ENCODE measurements around the gene KLHL18. TPM values are rescaled to one million over a fixed set of nuclear protein-coding genes. Genes with fewer than 3 reads are reported as not detected.

Gene KLHL18
- total RNA-seq (10 to 100 TPM; 10.6 to 62.1 (median 30.5) TPM), polyA plus RNA-seq (10 to 100 TPM; 14.3 to 42.5 (median 20.9) TPM)
- long read RNA-seq, donor 1, full-length matches to known transcripts: 8 of 8 reads
- long read RNA-seq, donor 1, partial matches to known transcripts: 0 of 8 reads
- long read RNA-seq, donor 1, other reads (novel, unspliced or antisense): 0 of 8 reads
- long read RNA-seq, donor 2, full-length matches to known transcripts: 3 of 3 reads
- long read RNA-seq, donor 2, partial matches to known transcripts: 0 of 3 reads
- long read RNA-seq, donor 2, other reads (novel, unspliced or antisense): 0 of 3 reads
- long read RNA-seq, donor 3, full-length matches to known transcripts: 5 of 5 reads
- long read RNA-seq, donor 3, partial matches to known transcripts: 0 of 5 reads
- long read RNA-seq, donor 3, other reads (novel, unspliced or antisense): 0 of 5 reads
- long read RNA-seq, donor 4, partial matches to known transcripts: 1 of 6 reads
- long read RNA-seq, donor 4, other reads (novel, unspliced or antisense): 2 of 6 reads
- long read RNA-seq, donor 5, full-length matches to known transcripts: 10 of 25 reads
- long read RNA-seq, donor 5, partial matches to known transcripts: 5 of 25 reads
- long read RNA-seq, donor 5, other reads (novel, unspliced or antisense): 10 of 25 reads
- long read RNA-seq, donor 6, full-length matches to known transcripts: 4 of 9 reads
- long read RNA-seq, donor 6, partial matches to known transcripts: 0 of 9 reads
- long read RNA-seq, donor 6, other reads (novel, unspliced or antisense): 5 of 9 reads
- long read RNA-seq, donor 7, partial matches to known transcripts: 5 of 7 reads
- long read RNA-seq, donor 7, other reads (novel, unspliced or antisense): 0 of 7 reads
- long read RNA-seq, donor 8: 0 reads
- long read RNA-seq, donor 9, full-length matches to known transcripts: 6 of 6 reads
- long read RNA-seq, donor 9, partial matches to known transcripts: 0 of 6 reads
- long read RNA-seq, donor 9, other reads (novel, unspliced or antisense): 0 of 6 reads
- long read RNA-seq, donor 10, full-length matches to known transcripts: 3 of 3 reads
- long read RNA-seq, donor 10, partial matches to known transcripts: 0 of 3 reads
- long read RNA-seq, donor 10, other reads (novel, unspliced or antisense): 0 of 3 reads

DNA sequence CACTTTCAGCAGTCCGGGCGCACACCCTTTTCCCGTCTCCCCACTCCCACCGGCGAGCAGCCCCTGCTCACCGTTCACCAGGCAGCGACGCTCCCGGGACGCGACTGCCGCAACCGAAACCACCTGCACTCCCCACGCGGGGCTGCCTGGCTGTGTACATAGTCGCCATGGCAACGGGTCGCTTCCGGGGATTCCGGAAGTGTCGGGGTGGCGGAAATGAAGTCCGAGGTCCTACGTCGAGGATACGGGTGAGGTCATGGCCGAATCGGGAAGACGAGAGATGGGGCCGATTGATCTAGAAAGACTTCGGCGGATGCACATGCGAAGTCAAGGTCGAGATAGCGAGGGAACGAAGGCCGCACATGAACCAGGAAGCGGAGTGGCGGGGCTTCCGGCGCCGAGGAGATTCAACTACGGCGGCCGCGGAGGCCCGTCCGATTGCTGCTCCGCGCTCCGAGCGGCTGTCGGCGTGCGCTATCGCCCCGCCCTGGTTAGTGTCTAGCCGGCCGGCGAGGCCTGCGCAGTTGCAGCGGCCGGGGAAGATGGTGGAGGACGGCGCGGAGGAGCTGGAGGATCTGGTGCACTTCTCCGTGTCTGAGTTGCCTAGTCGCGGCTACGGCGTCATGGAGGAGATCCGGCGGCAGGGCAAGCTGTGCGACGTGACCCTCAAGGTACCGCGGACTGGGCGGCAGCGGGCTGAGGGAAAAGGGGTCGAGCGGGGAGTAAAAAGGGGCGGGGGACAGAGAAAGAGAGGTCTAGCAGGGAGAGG, at the start of gene KLHL18, which contains the start of gene KIF9:
Gene KLHL18 (plus strand): TSS at position 521 of the 769 bp plus-strand sequence. CDS start 22 bp downstream, at position 543.
Gene KIF9 (minus strand): TSS at position 376 of the 769 bp plus-strand sequence. CDS start 5,425 bp downstream, outside the sequence.
- intact Hi-C loops (cut with DNase I): loop anchor here in 1 of 2 donors (5.0 kb wide), 1 partner anchor 35 kb away; no protein-coding TSS in a partner anchor
- peak; percentile 94 to 97 (median 96) for DNase-seq

DNA sequence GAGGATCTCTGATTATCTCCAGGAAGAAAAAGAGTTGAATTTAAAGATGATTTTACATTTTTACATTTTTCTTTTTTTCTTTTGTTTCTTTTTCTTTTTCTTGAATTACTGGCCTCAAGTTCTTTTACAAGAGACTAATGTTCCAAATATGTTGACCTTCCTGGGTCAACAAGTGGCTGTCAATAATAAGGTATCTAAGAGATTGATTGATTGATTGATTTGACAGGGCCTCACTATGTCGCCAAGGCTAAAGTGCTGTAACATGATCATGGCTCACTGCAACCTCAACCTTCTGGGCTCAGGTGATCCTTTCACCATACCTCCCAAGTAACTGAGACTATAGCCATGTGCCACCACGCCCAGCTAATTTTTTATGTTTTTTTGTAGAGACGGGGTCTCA, 44.7 kb upstream of the KLHL18 start:
- Histone ChIP-seq H3K27me3 (no peaks in the 10 kb centered on the region), H3K4me1 (replicated peaks in 1 of 2) (no peaks in the 10 kb centered on the region), H3K27ac (no peak overlapping the region), H3K4me3 (no peak overlapping the region), H3K9me3 (replicated peaks in 1 of 3) (no peaks in the 10 kb centered on the region), H3K36me3 (replicated peaks in 1 of 2) (no peaks in the 10 kb centered on the region)
- TF ChIP-seq POLR2A (IDR thresholded peaks at IDR 0.05): no peak
- TF ChIP-seq, protein P1, sequence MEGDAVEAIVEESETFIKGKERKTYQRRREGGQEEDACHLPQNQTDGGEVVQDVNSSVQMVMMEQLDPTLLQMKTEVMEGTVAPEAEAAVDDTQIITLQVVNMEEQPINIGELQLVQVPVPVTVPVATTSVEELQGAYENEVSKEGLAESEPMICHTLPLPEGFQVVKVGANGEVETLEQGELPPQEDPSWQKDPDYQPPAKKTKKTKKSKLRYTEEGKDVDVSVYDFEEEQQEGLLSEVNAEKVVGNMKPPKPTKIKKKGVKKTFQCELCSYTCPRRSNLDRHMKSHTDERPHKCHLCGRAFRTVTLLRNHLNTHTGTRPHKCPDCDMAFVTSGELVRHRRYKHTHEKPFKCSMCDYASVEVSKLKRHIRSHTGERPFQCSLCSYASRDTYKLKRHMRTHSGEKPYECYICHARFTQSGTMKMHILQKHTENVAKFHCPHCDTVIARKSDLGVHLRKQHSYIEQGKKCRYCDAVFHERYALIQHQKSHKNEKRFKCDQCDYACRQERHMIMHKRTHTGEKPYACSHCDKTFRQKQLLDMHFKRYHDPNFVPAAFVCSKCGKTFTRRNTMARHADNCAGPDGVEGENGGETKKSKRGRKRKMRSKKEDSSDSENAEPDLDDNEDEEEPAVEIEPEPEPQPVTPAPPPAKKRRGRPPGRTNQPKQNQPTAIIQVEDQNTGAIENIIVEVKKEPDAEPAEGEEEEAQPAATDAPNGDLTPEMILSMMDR (IDR thresholded peaks at IDR 0.05): no peak
- intact Hi-C loops (cut with DNase I): no loop called here
- 91 to 93% (median 93%) methylated on average over 3 of the region's 3 CpGs for WGBS, 4 donors
- DNase-seq: no peak

More for the DNA sequence above, at the start of gene KLHL18, which contains the start of gene KIF9:
- WGBS, 4 donors: 0 to 1% (median 0%) methylated on average over 29 to 82 of the region's 82 CpGs
- Histone ChIP-seq H3K36me3 (replicated peaks in 1 of 2) (peaks cover 0 to 5% of the 10 kb centered on the region in 2 donors), H3K9me3 (replicated peaks in 1 of 3) (no peaks in the 10 kb centered on the region), H3K4me1 (replicated peaks in 1 of 2) (peaks cover 13 to 39% of the 10 kb centered on the region in 2 donors), H3K27ac (peak within 1 kb of the TSS; percentile 86 to 99 (median 91)), H3K27me3 (no peaks in the 10 kb centered on the region), H3K4me3 (peak within 1 kb of the TSS; percentile 63 to 87 (median 76))
- TF ChIP-seq POLR2A (IDR thresholded peaks at IDR 0.05): peak; percentile 83 to 84
- TF ChIP-seq, protein P1 (IDR thresholded peaks at IDR 0.05): no peak

DNA sequence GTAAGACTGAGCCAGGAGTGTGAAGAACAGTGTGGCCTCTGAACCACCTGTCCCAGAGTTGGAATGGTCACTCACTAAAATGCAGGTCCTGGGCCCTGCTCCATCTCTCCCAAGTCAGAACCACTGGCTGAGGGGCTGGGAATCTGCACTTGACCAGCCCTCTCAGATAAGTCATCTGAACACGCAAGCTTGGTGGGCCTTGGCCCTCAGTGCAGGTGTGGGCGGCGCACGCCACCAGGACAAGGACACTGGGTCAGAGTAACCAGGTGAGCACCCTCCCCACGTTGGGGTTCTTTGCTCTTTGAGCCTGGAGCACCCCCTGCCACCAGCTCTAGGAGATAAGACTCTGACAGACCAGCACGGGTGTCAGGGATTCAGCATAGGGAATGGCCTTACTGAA, 42.8 kb upstream of the KLHL18 start:
- 87 to 92% (median 91%) methylated on average over 6 of the region's 6 CpGs; no CpG with 5 or more reads in 1 of the 4 donors for WGBS, 4 donors
- Histone ChIP-seq H3K4me1 (replicated peaks in 1 of 2) (no peaks in the 10 kb centered on the region), H3K27ac (no peak overlapping the region), H3K4me3 (no peak overlapping the region), H3K9me3 (replicated peaks in 1 of 3) (no peaks in the 10 kb centered on the region), H3K36me3 (replicated peaks in 1 of 2) (no peaks in the 10 kb centered on the region), H3K27me3 (no peaks in the 10 kb centered on the region)
- DNase-seq: no peak
- intact Hi-C loops (cut with DNase I): loop anchor here in 1 of 2 donors (10.0 kb wide), 1 partner anchor 85 kb away; no protein-coding TSS in a partner anchor
- TF ChIP-seq, protein P1 (IDR thresholded peaks at IDR 0.05): no peak
- no peak for TF ChIP-seq POLR2A (IDR thresholded peaks at IDR 0.05)

Measured in adrenal gland (tissue), 19 donors.